ENCODE measurements around the gene FGGY. TPM values are rescaled to one million over a fixed set of nuclear protein-coding genes. Genes with fewer than 3 reads are reported as not detected.

FGGY gene
- total and polyA plus RNA-seq, 2 donors (not counting 3 experiments of a cell fraction or from before 2014, with no cell fraction given): 5.6 to 6.4 TPM

DNA sequence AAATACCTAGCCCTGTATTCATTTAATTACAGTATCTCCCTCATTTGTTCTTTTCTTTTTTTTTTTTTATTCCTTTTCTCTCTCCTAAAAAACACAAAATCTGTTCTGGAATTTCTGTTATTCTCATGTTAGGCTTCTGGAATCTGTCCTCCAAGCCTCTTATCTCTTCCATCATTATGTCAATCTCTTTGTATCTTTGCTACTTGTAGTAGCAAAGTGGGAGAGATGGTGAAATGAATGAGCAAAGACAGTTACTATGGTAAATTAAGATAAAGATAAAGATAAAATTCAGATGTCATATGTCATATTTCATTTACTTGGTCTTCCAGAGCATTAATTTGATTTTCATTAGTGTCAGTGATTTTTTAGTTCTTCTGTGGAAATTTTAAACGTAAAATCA, 155.1 kb downstream of the FGGY start:
- H3K9ac ChIP-seq (replicated peaks; ENCODE audit: extremely low read depth, insufficient read depth, low read length): no peak overlapping the region
- ChIA-PET POLR2A (no interaction called here), CTCF (no interaction called here)
- peaks cover 6% of the 10 kb centered on the region for H3K4me1 ChIP-seq (ENCODE audit: control insufficient read depth, extremely low read depth, insufficient read depth, low read length)
- no peaks in the 10 kb centered on the region for H3K9me1 ChIP-seq (replicated peaks; ENCODE audit: control insufficient read depth, extremely low read depth, insufficient read depth, low read length)
- TF ChIP-seq POLR2AphosphoS5 (IDR thresholded peaks at IDR 0.05; ENCODE audit: insufficient read depth, low read depth, low read length) (no peak), GATA2 (IDR thresholded peaks at IDR 0.05; ENCODE audit: insufficient read depth, insufficient read length, low read depth, low read length) (no peak), POLR2A (IDR thresholded peaks at IDR 0.05; ENCODE audit: low read depth, low read length) (no peak), EZH2 (IDR thresholded peaks at IDR 0.05; ENCODE audit: borderline replicate concordance, low read depth, low read length, severe bottlenecking) (no peak), MYC (IDR thresholded peaks at IDR 0.05; ENCODE audit: low read depth, low read length) (no peak), JUN (IDR thresholded peaks at IDR 0.05; ENCODE audit: borderline replicate concordance, insufficient read depth, insufficient read length, low read depth) (no peak)
- TF ChIP-seq, protein P1, sequence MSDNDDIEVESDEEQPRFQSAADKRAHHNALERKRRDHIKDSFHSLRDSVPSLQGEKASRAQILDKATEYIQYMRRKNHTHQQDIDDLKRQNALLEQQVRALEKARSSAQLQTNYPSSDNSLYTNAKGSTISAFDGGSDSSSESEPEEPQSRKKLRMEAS (IDR thresholded peaks at IDR 0.05; ENCODE audit: insufficient read depth, insufficient read length): no peak
- TF ChIP-seq, protein P2, sequence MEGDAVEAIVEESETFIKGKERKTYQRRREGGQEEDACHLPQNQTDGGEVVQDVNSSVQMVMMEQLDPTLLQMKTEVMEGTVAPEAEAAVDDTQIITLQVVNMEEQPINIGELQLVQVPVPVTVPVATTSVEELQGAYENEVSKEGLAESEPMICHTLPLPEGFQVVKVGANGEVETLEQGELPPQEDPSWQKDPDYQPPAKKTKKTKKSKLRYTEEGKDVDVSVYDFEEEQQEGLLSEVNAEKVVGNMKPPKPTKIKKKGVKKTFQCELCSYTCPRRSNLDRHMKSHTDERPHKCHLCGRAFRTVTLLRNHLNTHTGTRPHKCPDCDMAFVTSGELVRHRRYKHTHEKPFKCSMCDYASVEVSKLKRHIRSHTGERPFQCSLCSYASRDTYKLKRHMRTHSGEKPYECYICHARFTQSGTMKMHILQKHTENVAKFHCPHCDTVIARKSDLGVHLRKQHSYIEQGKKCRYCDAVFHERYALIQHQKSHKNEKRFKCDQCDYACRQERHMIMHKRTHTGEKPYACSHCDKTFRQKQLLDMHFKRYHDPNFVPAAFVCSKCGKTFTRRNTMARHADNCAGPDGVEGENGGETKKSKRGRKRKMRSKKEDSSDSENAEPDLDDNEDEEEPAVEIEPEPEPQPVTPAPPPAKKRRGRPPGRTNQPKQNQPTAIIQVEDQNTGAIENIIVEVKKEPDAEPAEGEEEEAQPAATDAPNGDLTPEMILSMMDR (IDR thresholded peaks at IDR 0.05; ENCODE audit: extremely low read depth in 1 of 2, insufficient read depth in 1 of 2, low read depth in 1 of 2, low read length in 2 of 2): no peak
- H3K27me3 ChIP-seq (ENCODE audit: control insufficient read depth in 2 of 2, insufficient read depth in 2 of 2, low read length in 2 of 2): no peaks in the 10 kb centered on the region
- no peaks in the 10 kb centered on the region for H4K20me1 ChIP-seq (replicated peaks; ENCODE audit: control insufficient read depth, extremely low read depth, insufficient read depth, low read length)
- no peak overlapping the region for H3K4me2 ChIP-seq (ENCODE audit: insufficient read depth, low read length)
- intact Hi-C loops (cut with micrococcal nuclease): no loop called here
- H3K27ac ChIP-seq (ENCODE audit: insufficient read depth, low read depth, low read length): no peak overlapping the region
- H3K79me2 ChIP-seq (ENCODE audit: control insufficient read depth, insufficient read depth, low read length): no peaks in the 10 kb centered on the region
- no peaks in the 10 kb centered on the region for H3K9me3 ChIP-seq (replicated peaks; ENCODE audit: control insufficient read depth, insufficient read depth, low read length)
- FAIRE-seq: no peak
- H3K36me3 ChIP-seq (ENCODE audit: control insufficient read depth in 2 of 2, extremely low read depth in 1 of 2, insufficient read depth in 2 of 2, low read length in 2 of 2): no peaks in the 10 kb centered on the region
- dilution Hi-C loops (cut with MboI; ENCODE audit: extremely low pct_ligation_motif_present, low sequenced_read_pairs): no loop called here
- no peak overlapping the region for H2AFZ ChIP-seq (ENCODE audit: low read depth, low read length)
- DNase-seq (ENCODE audit: low read depth, low spot score): no peak
- no TSS peak for BruUV-seq (replicated peaks)
- no peak overlapping the region for H3K4me3 ChIP-seq (replicated peaks in 1 of 3; ENCODE audit: insufficient read depth in 1 of 3, low read depth in 1 of 3, low read length in 3 of 3)

All from endothelial cell of umbilical vein (primary cell).